Loucy (cell line): ENCODE data around the gene PI4KA.
"Not testable (repeated sequence)": the region's sequence is repeated elsewhere in the genome, so short reads cannot be mapped to it uniquely, and the experiment has no call there.

ENCODE experiments used
- H2AFZ ChIP-seq: fragments of 200-600 bp; sonication (generic); 2 replicates; pipeline ENCODE4 v1.6.0; 2016; ENCODE audit warnings: antibody characterized with exemption, mild to moderate bottlenecking, low read length, moderate library complexity
- H3F3A ChIP-seq: fragments of 200-600 bp; 2 replicates; pipeline ENCODE4 v1.6.0; 2016; ENCODE audit warnings: antibody characterized with exemption, low read depth, mild to moderate bottlenecking
- H3K27me3 ChIP-seq: fragments of 200-600 bp; sonication (generic); 2 replicates; pipeline ENCODE4 v1.6.1; 2014; ENCODE audit warnings: low read length, mild to moderate bottlenecking; ENCODE audit not compliant: insufficient read depth, poor library complexity, severe bottlenecking
- H3K36me3 ChIP-seq: fragments of 200-600 bp; sonication (generic); 2 replicates; pipeline ENCODE4 v1.6.1; 2016; ENCODE audit warnings: low read length; ENCODE audit not compliant: insufficient read depth
- H3K4me1 ChIP-seq: fragments of 200-600 bp; sonication (generic); 2 replicates; pipeline ENCODE4 v1.5.1; 2014; ENCODE audit warnings: low read length, mild to moderate bottlenecking; ENCODE audit not compliant: insufficient read depth, poor library complexity, severe bottlenecking
- H3K4me2 ChIP-seq: fragments of 200-600 bp; sonication (generic); 2 replicates; pipeline ENCODE4 v1.6.0; 2014; ENCODE audit warnings: antibody characterized with exemption, low read length, low read depth, mild to moderate bottlenecking; ENCODE audit not compliant: poor library complexity, severe bottlenecking
- H3K4me3 ChIP-seq: fragments of 200-600 bp; sonication (generic); 2 replicates; pipeline ENCODE4 v1.5.1; 2014; ENCODE audit warnings: low read length, mild to moderate bottlenecking, mixed read lengths; ENCODE audit not compliant: poor library complexity, severe bottlenecking
- H3K79me2 ChIP-seq: fragments of 200-600 bp; sonication (generic); 2 replicates; pipeline ENCODE4 v1.6.1; 2014; ENCODE audit warnings: low read length; ENCODE audit not compliant: insufficient read depth
- H3K9ac ChIP-seq: fragments of 200-600 bp; sonication (generic); 2 replicates; pipeline ENCODE4 v1.6.0; 2014; ENCODE audit warnings: mild to moderate bottlenecking, low read depth, low read length, moderate library complexity; ENCODE audit not compliant: poor library complexity, severe bottlenecking
- H3K9me2 ChIP-seq: fragments of 200-600 bp; sonication (generic); replicated peaks from 2 replicates; pipeline ENCODE4 v1.6.1; 2016; ENCODE audit warnings: low read depth, low read length, mixed read lengths
- H3K9me3 ChIP-seq: fragments of 200-600 bp; sonication (generic); 2 replicates; pipeline ENCODE4 v1.6.1; 2014; ENCODE audit warnings: mild to moderate bottlenecking, antibody characterized with exemption, low read length, low read depth; ENCODE audit not compliant: insufficient read depth
- H4K20me1 ChIP-seq: fragments of 200-600 bp; sonication (generic); 2 replicates; pipeline ENCODE4 v1.6.0; 2014; ENCODE audit warnings: antibody characterized with exemption, low read length, mild to moderate bottlenecking; ENCODE audit not compliant: insufficient read depth, poor library complexity, severe bottlenecking
- EZH2phosphoT487 ChIP-seq: fragments of 200-600 bp; IDR thresholded peaks from 2 replicates; pipeline ENCODE4 v1.6.1; 2018; ENCODE audit warnings: antibody characterized with exemption, mild to moderate bottlenecking, moderate library complexity, borderline replicate concordance
- TF ChIP-seq, protein P1 (sequence below): fragments of 200-600 bp; sonication (generic); conservative IDR thresholded peaks from 2 replicates; pipeline ENCODE4 v1.5.1; 2014; ENCODE audit warnings: mild to moderate bottlenecking, antibody characterized with exemption, low read length

The PI4KA gene

DNA sequence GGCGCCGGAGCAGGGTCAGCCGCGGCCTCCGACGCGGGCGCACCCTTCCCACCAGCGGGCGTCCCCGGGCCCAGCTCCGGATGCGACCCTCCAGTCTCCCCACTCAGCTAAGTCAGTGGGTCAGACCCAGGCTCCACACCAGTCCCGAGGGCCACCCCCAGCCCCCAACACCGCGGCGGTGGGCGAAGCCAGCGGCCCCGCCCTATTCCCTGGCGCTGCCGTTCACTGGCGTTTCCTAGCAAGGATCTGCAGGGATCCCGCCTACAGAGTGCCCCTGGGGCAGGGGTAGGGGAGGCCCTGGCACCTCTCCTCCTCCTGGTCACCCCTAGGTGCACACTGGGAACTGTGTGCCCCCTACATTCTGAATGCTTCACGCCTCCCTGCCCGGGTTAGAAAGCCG lies 190.4 kb downstream of the PI4KA start:
- not testable (repeated sequence) for H3K4me3 ChIP-seq, H2AFZ ChIP-seq, H3K4me1 ChIP-seq, H3K9me2 ChIP-seq, H3K27me3 ChIP-seq, H3F3A ChIP-seq, H3K4me2 ChIP-seq, H3K36me3 ChIP-seq, H3K9me3 ChIP-seq, H4K20me1 ChIP-seq, H3K9ac ChIP-seq, H3K79me2 ChIP-seq

DNA sequence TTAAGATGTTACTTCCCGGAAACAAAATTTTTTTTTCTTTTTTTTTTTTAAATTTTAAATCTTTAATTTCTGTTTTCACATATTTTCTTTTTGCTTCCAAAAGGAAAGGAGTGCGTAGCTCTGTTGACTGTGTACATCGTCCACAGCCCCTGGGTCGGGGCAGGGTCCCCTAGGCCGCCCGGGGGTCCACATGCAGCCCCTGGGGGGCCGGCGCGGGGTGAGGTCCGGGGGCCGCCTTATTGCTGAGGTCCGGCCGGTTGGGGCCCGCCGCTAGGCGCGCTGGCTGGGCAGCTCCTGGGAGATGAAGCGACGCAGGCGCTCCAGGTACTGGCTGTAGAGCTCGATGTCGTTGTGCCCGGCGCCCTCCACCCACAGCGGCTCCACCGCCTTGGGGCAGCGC lies 191.1 kb downstream of the PI4KA start:
- H3K36me3 ChIP-seq, H3K4me2 ChIP-seq, H3K79me2 ChIP-seq, H3K4me1 ChIP-seq, H2AFZ ChIP-seq, H3K9me3 ChIP-seq, H3K9ac ChIP-seq, H3K27me3 ChIP-seq, H3F3A ChIP-seq, H3K4me3 ChIP-seq, H4K20me1 ChIP-seq, H3K9me2 ChIP-seq: not testable (repeated sequence)

- H3K79me2 ChIP-seq = no peaks in the 10 kb centered on the region
- H3K36me3 ChIP-seq = no peaks in the 10 kb centered on the region
- H3K4me3 ChIP-seq = no peak overlapping the region
- no peaks in the 10 kb centered on the region for H3K4me1 ChIP-seq
- H3K9ac ChIP-seq = no peak overlapping the region
- TF ChIP-seq, protein P1, sequence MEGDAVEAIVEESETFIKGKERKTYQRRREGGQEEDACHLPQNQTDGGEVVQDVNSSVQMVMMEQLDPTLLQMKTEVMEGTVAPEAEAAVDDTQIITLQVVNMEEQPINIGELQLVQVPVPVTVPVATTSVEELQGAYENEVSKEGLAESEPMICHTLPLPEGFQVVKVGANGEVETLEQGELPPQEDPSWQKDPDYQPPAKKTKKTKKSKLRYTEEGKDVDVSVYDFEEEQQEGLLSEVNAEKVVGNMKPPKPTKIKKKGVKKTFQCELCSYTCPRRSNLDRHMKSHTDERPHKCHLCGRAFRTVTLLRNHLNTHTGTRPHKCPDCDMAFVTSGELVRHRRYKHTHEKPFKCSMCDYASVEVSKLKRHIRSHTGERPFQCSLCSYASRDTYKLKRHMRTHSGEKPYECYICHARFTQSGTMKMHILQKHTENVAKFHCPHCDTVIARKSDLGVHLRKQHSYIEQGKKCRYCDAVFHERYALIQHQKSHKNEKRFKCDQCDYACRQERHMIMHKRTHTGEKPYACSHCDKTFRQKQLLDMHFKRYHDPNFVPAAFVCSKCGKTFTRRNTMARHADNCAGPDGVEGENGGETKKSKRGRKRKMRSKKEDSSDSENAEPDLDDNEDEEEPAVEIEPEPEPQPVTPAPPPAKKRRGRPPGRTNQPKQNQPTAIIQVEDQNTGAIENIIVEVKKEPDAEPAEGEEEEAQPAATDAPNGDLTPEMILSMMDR = no peak
- TF ChIP-seq EZH2phosphoT487 = no peak
- no peaks in the 10 kb centered on the region for H3K9me2 ChIP-seq
- no peak overlapping the region for H3K4me2 ChIP-seq
- H2AFZ ChIP-seq = no peak overlapping the region
- H3K9me3 ChIP-seq = no peaks in the 10 kb centered on the region
- no peaks in the 10 kb centered on the region for H3F3A ChIP-seq
- peaks cover 6% of the 10 kb centered on the region for H3K27me3 ChIP-seq
- no peaks in the 10 kb centered on the region for H4K20me1 ChIP-seq
Measured at GRCh38 chr22:20666560-20666959, 192.1 kb downstream of the PI4KA start.

DNA sequence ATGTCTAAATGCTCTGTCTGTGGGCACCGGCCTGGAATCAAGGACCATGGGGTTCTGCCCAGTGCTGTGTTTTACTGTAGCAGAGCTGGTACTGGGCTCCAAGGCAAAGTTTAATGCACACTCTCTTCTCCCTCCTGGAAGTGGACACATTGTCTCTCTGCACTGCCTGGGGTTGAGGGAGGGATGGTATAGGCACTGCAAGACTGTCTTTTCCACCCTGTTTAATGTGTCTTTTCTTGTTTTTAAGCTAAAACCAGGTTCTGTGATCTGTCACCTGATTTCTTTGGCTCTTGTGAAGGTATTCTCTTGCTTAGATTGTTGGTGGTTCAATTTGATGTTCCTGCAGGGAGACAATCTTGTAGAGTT lies 194.0 kb downstream of the PI4KA start:
- no peak overlapping the region for H3K4me2 ChIP-seq
- no peak overlapping the region for H3K9ac ChIP-seq
- H4K20me1 ChIP-seq = no peaks in the 10 kb centered on the region
- H3K79me2 ChIP-seq = no peaks in the 10 kb centered on the region
- H3K4me3 ChIP-seq = no peak overlapping the region
- no peaks in the 10 kb centered on the region for H3K4me1 ChIP-seq
- no peaks in the 10 kb centered on the region for H3K9me3 ChIP-seq
- no peaks in the 10 kb centered on the region for H3K36me3 ChIP-seq
- H3K27me3 ChIP-seq = peaks cover 6% of the 10 kb centered on the region
- no peaks in the 10 kb centered on the region for H3F3A ChIP-seq
- no peak overlapping the region for H2AFZ ChIP-seq
- TF ChIP-seq EZH2phosphoT487 = no peak
- TF ChIP-seq, protein P1 = no peak
- no peaks in the 10 kb centered on the region for H3K9me2 ChIP-seq
